H1 (cell line): ENCODE data around the gene LRRIQ3. TPM values are rescaled to one million over a fixed set of nuclear protein-coding genes. Genes with fewer than 3 reads are reported as not detected.

Source experiments
- CTCF ChIA-PET: fragments of 300-600 bp; sonication (Branson Sonifier 250); formaldehyde crosslinking; loops from one replicate; lab custom pipeline; 2021; ENCODE audit not compliant: partially characterized antibody; lab: Charles Lee
- POLR2A ChIA-PET: fragments of 300-600 bp; sonication (Branson Sonifier 250); formaldehyde crosslinking; loops from one replicate; lab custom pipeline; 2021; ENCODE audit warnings: inconsistent platforms; ENCODE audit not compliant: partially characterized antibody; lab: Charles Lee
- DNase-seq, 2 experiments: peaks; one replicate each; pipeline versions ENCODE4 v3.0.0 to v3.0.0-alpha.2; 2010 to 2022; ENCODE audit warnings: low spot score in 2 of 2, low read depth in 1 of 2, mixed read lengths in 1 of 2
- FAIRE-seq: peaks from 2 replicates; lab custom pipeline; 2011; peaks lifted over from hg19 to GRCh38; lab: Jason Lieb, UNC
- H2AFZ ChIP-seq: 2 replicates; pipeline ENCODE4 v1.8.1; 2012; ENCODE audit warnings: low read length, inconsistent platforms
- H2AK5ac ChIP-seq: 2 replicates; pipeline ENCODE4 v1.6.1; 2013; ENCODE audit warnings: low read depth, low read length
- H2BK120ac ChIP-seq: replicated peaks from 2 replicates; pipeline ENCODE3; 2013; ENCODE audit warnings: low read depth, low read length, inconsistent platforms
- H2BK12ac ChIP-seq: 2 replicates; pipeline ENCODE4 v1.6.1; 2013; ENCODE audit warnings: low read depth, low read length
- H2BK15ac ChIP-seq: 2 replicates; pipeline ENCODE4 v1.6.1; 2013; ENCODE audit warnings: low read length
- H2BK20ac ChIP-seq: 2 replicates; pipeline ENCODE4 v1.6.1; 2013; ENCODE audit warnings: low read length
- H2BK5ac ChIP-seq: 2 replicates; pipeline ENCODE4 v1.6.1; 2013; ENCODE audit warnings: low read depth, low read length
- H3K14ac ChIP-seq: 2 replicates; pipeline ENCODE4 v1.6.1; 2013; ENCODE audit warnings: inconsistent platforms; ENCODE audit not compliant: insufficient read length
- H3K18ac ChIP-seq: 2 replicates; pipeline ENCODE4 v1.6.1; 2013; ENCODE audit warnings: low read length; ENCODE audit errors: extremely low read depth
- H3K23ac ChIP-seq: 2 replicates; pipeline ENCODE4 v1.6.1; 2013; ENCODE audit warnings: inconsistent platforms; ENCODE audit not compliant: insufficient read length
- H3K23me2 ChIP-seq: 2 replicates; pipeline ENCODE4 v1.6.1; 2013; ENCODE audit warnings: low read depth, low read length
- H3K27ac ChIP-seq: 2 replicates; pipeline ENCODE4 v1.6.1; 2011; ENCODE audit warnings: low read depth, low read length, inconsistent platforms
- H3K27me3 ChIP-seq, 4 experiments: replicated peaks in 1 of 4; 1 replicate in 1 of 4; 2 replicates in 3 of 4; pipeline versions ENCODE4 v1.6.1 to v1.8.1; 2011 to 2013; ENCODE audit warnings: low read length in 3 of 4, mild to moderate bottlenecking in 3 of 4, inconsistent platforms in 2 of 4, mixed read lengths in 2 of 4, moderate library complexity in 1 of 4; ENCODE audit not compliant: control insufficient read depth in 3 of 4, insufficient read depth in 3 of 4; ENCODE audit errors: extremely low read depth in 1 of 4
- H3K36me3 ChIP-seq, 4 experiments: 2 replicates each; pipeline versions ENCODE4 v1.6.1 to v1.8.1; 2011 to 2013; ENCODE audit warnings: mild to moderate bottlenecking in 4 of 4, low read length in 3 of 4, moderate library complexity in 2 of 4, control low read depth in 1 of 4, inconsistent platforms in 1 of 4; ENCODE audit not compliant: insufficient read depth in 4 of 4, control insufficient read depth in 2 of 4
- H3K4ac ChIP-seq: replicated peaks from 2 replicates; pipeline ENCODE3; 2013; ENCODE audit warnings: low read length, low read depth, mixed read lengths, inconsistent platforms; ENCODE audit not compliant: insufficient read length
- H3K4me1 ChIP-seq, 4 experiments: replicated peaks in 1 of 4; 1 replicate in 1 of 4; 2 replicates in 3 of 4; pipeline versions ENCODE4 v1.6.1 to v1.8.1; 2011 to 2013; ENCODE audit warnings: low read length in 3 of 4, inconsistent platforms in 2 of 4, mixed read lengths in 1 of 4; ENCODE audit not compliant: insufficient read depth in 4 of 4, control insufficient read depth in 3 of 4
- H3K4me2 ChIP-seq, 2 experiments: 2 replicates each; pipeline versions ENCODE4 v1.6.1 to v1.8.1; 2011 to 2013; ENCODE audit warnings: low read depth in 2 of 2, low read length in 2 of 2, control low read depth in 1 of 2, inconsistent platforms in 1 of 2, mild to moderate bottlenecking in 1 of 2; ENCODE audit not compliant: insufficient read depth in 1 of 2
- H3K4me3 ChIP-seq, 4 experiments: fragments of 200-600, 300-600 bp in 1 of 4; sonication (generic), shearing (Covaris generic), sonication (Bioruptor Twin) in 1 of 4; 2 replicates each; pipeline versions ENCODE4 v1.5.1 to v1.8.1; 2011 to 2016; ENCODE audit warnings: low read length in 4 of 4, low read depth in 3 of 4, control low read depth in 2 of 4, inconsistent platforms in 2 of 4, mild to moderate bottlenecking in 2 of 4, mixed read lengths in 1 of 4, moderate library complexity in 1 of 4; ENCODE audit not compliant: insufficient read depth in 2 of 4; ENCODE audit errors: extremely low read depth in 1 of 4
- H3K56ac ChIP-seq: replicated peaks from 2 replicates; pipeline ENCODE3; 2013; ENCODE audit warnings: low read depth, mild to moderate bottlenecking, mixed read lengths, low read length, inconsistent platforms; ENCODE audit not compliant: insufficient read length
- H3K79me1 ChIP-seq: 2 replicates; pipeline ENCODE4 v1.6.1; 2013; ENCODE audit warnings: low read depth, low read length, control low read depth
- H3K79me2 ChIP-seq, 2 experiments: 2 replicates each; pipeline versions ENCODE4 v1.6.1 to v1.8.1; 2012 to 2013; ENCODE audit warnings: low read length in 2 of 2, mild to moderate bottlenecking in 2 of 2, inconsistent platforms in 1 of 2; ENCODE audit not compliant: insufficient read depth in 2 of 2, control insufficient read depth in 1 of 2
- H3K9ac ChIP-seq, 4 experiments: replicated peaks in 1 of 4; 1 replicate in 1 of 4; 2 replicates in 3 of 4; pipeline versions ENCODE4 v1.6.1 to v1.8.1; 2011 to 2013; ENCODE audit warnings: low read depth in 3 of 4, low read length in 3 of 4, control low read depth in 2 of 4, mild to moderate bottlenecking in 2 of 4, moderate library complexity in 2 of 4, inconsistent platforms in 1 of 4; ENCODE audit errors: extremely low read depth in 1 of 4
- H3K9me3 ChIP-seq, 2 experiments: 2 replicates each; pipeline versions ENCODE4 v1.6.1 to v1.8.1; 2012 to 2013; ENCODE audit warnings: mild to moderate bottlenecking in 2 of 2, moderate library complexity in 2 of 2, control low read depth in 1 of 2, inconsistent platforms in 1 of 2, low read depth in 1 of 2, low read length in 1 of 2, mixed read lengths in 1 of 2; ENCODE audit not compliant: insufficient read depth in 2 of 2
- H4K20me1 ChIP-seq, 2 experiments: replicated peaks in 1 of 2; 2 replicates each; pipeline versions ENCODE3 to v1.8.1; 2011 to 2013; ENCODE audit warnings: inconsistent platforms in 2 of 2, low read length in 2 of 2, mild to moderate bottlenecking in 1 of 2; ENCODE audit not compliant: insufficient read depth in 2 of 2, control insufficient read depth in 1 of 2
- H4K5ac ChIP-seq: 2 replicates; pipeline ENCODE4 v1.6.1; 2013; ENCODE audit warnings: low read length, low read depth, mixed read lengths, inconsistent platforms; ENCODE audit not compliant: insufficient read length
- H4K8ac ChIP-seq: 2 replicates; pipeline ENCODE4 v1.8.0; 2013; ENCODE audit warnings: mild to moderate bottlenecking, moderate library complexity, low read length, inconsistent platforms; ENCODE audit not compliant: insufficient read depth; ENCODE audit errors: extremely low read depth
- H4K91ac ChIP-seq: replicated peaks from 2 replicates; pipeline ENCODE3; 2013; ENCODE audit warnings: low read length, mixed read lengths, inconsistent platforms; ENCODE audit not compliant: insufficient read length
- ASH2L ChIP-seq: fragments of 200-600, 300-600 bp; sonication (generic); IDR thresholded peaks from one replicate; pipeline ENCODE4 v1.7.1; 2017; ENCODE audit warnings: low read length
- CHD2 ChIP-seq: IDR thresholded peaks from 2 replicates; pipeline ENCODE4 v1.6.1; 2012; ENCODE audit warnings: low read length, improper control_type of control experiment
- CTBP2 ChIP-seq: IDR thresholded peaks from 2 replicates; pipeline ENCODE4 v1.7.0; 2011; ENCODE audit warnings: borderline replicate concordance, mild to moderate bottlenecking, moderate library complexity, mixed read lengths, low read length; ENCODE audit not compliant: insufficient read depth, insufficient read length
- FOSL1 ChIP-seq: IDR thresholded peaks from 2 replicates; pipeline ENCODE4 v1.6.1; 2011; ENCODE audit warnings: mild to moderate bottlenecking, low read depth, low read length, moderate library complexity; ENCODE audit not compliant: insufficient read depth
- GABPA ChIP-seq: IDR thresholded peaks from 2 replicates; pipeline ENCODE4 v1.6.1; 2011; ENCODE audit warnings: mild to moderate bottlenecking, low read length, moderate library complexity, borderline replicate concordance; ENCODE audit not compliant: insufficient read depth
- HDAC2 ChIP-seq, 2 experiments: fragments of 300-600 bp in 1 of 2; sonication (generic) in 1 of 2; IDR thresholded peaks; 2 replicates each; pipeline ENCODE4 v1.6.1; 2011 to 2012; ENCODE audit warnings: low read depth in 2 of 2, low read length in 2 of 2, mild to moderate bottlenecking in 2 of 2, moderate library complexity in 2 of 2, borderline replicate concordance in 1 of 2, inconsistent platforms in 1 of 2
- KDM5A ChIP-seq: fragments of 200-600 bp; IDR thresholded peaks from 2 replicates; pipeline ENCODE4 v1.7.1; 2012; ENCODE audit warnings: mild to moderate bottlenecking, low read length, inconsistent platforms, mixed read lengths
- POLR2AphosphoS5 ChIP-seq: IDR thresholded peaks from 2 replicates; pipeline ENCODE4 v1.6.1; 2011; ENCODE audit warnings: low read depth, low read length
- SIN3A ChIP-seq, 2 experiments: IDR thresholded peaks in 1 of 2; conservative IDR thresholded peaks in 1 of 2; 2 replicates each; pipeline ENCODE4 v1.6.1; 2011 to 2012; ENCODE audit warnings: low read length in 2 of 2, improper control_type of control experiment in 1 of 2, low read depth in 1 of 2, mild to moderate bottlenecking in 1 of 2
- SIX5 ChIP-seq: IDR thresholded peaks from 2 replicates; pipeline ENCODE4 v1.6.1; 2011; ENCODE audit warnings: mild to moderate bottlenecking, low read depth, low read length
- TCF12 ChIP-seq: IDR thresholded peaks from 2 replicates; pipeline ENCODE4 v1.6.1; 2011; ENCODE audit warnings: low read depth, mild to moderate bottlenecking, low read length
- USF2 ChIP-seq: IDR thresholded peaks from 2 replicates; pipeline ENCODE4 v1.6.1; 2011; ENCODE audit warnings: low read length, improper control_type of control experiment
- WGBS, 2 experiments: shearing (Covaris generic) in 1 of 2; methylation state at CpG; one replicate each; pipeline versions ENCODE4 v1.1.6 to v1.1.7; 2013 to 2015; ENCODE audit warnings: low lambda C conversion rate in 2 of 2, mixed read lengths in 2 of 2, inconsistent platforms in 1 of 2, low coverage in 1 of 2, missing lambda C conversion rate in 1 of 2; ENCODE audit not compliant: insufficient replicate concordance in 2 of 2, insufficient coverage in 1 of 2, insufficient read length in 1 of 2; ENCODE audit errors: extremely low coverage in 1 of 2, missing lambda C conversion rate in 1 of 2; 5-methylcytosine and 5-hydroxymethylcytosine counted together
- polyA plus RNA-seq, 7 experiments: library from polyadenylated mRNA; depleted of rRNA in 3 of 7; stranded (reverse) in 5 of 7; unstranded in 2 of 7; fragments of >200 nt in 5 of 7; fragments of 200-250 nt in 2 of 7; gene quantifications; 1 replicate in 5 of 7; 2 replicates in 1 of 7; 4 replicates in 1 of 7; pipeline versions ENCODE4 v1.2.1 to v1.2.3, GENCODE V29; 2011 to 2013; ENCODE audit warnings: missing spikeins in 2 of 7, mixed read lengths in 2 of 7
- total RNA-seq: library from RNA; stranded (reverse); fragmentation: NEBNext Ultra II Directional; extraction: Animal tissue kit (Norgen Biotek cat#: 25700); gene quantifications from 2 replicates; pipeline ENCODE4 v1.2.1, GENCODE V29; 2021
- TF ChIP-seq, protein P1 (sequence below): IDR thresholded peaks from 2 replicates; pipeline ENCODE4 v1.6.1; 2011; ENCODE audit warnings: low read depth, mild to moderate bottlenecking, low read length; ENCODE audit not compliant: insufficient read depth

Gene LRRIQ3
- total and polyA plus RNA-seq, 2 of the 8 experiments (the other 6 are each of a cell fraction or from before 2014, with no cell fraction given) = 0.08 to 0.19 TPM

DNA sequence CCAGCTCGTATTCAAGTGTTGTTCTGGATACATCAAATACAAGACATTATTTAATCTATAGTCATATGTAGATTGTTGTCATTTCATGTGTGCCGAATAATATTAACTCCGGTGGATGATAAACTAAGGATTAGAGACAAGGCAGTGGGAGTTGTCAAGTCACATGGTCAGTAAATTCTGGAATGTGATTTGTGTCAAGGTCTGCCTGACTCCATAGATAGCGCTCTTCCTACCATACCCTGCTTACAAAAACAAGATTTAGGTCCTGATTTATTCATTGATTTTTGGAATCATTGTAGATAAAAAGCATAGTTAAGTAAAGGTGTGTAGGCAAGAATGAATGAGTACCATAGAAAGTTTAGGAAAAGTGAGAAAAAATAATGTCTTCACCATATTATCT lies 39.8 kb upstream of the LRRIQ3 start:
- Histone ChIP-seq H3K9me3 (no peaks in the 10 kb centered on the region), H3K9ac (no peak overlapping the region), H3K18ac (no peak overlapping the region), H3K36me3 (no peaks in the 10 kb centered on the region), H3K27me3 (peaks cover 0 to 2% (median 0%) of the 10 kb centered on the region in 4 experiments; a peak in 1 of 7 replicates), H3K79me1 (no peaks in the 10 kb centered on the region), H4K20me1 (no peaks in the 10 kb centered on the region), H3K56ac (no peak overlapping the region), H3K79me2 (no peaks in the 10 kb centered on the region), H3K4me2 (no peak overlapping the region), H2AK5ac (no peak overlapping the region), H2BK20ac (no peak overlapping the region), H4K5ac (no peak overlapping the region), H3K23me2 (no peaks in the 10 kb centered on the region; the same call in 1 of the 2 replicates), H2AFZ (no peak overlapping the region), H3K4me1 (no peaks in the 10 kb centered on the region), H2BK5ac (no peak overlapping the region), H2BK12ac (no peak overlapping the region), H3K4ac (no peak overlapping the region), H3K14ac (no peak overlapping the region), H3K4me3 (no peak overlapping the region), H3K27ac (no peak overlapping the region), H2BK15ac (no peak overlapping the region), H4K8ac (no peak overlapping the region), H2BK120ac (no peak overlapping the region), H3K23ac (no peak overlapping the region), H4K91ac (no peak overlapping the region)
- CTCF ChIA-PET = no interaction called here
- DNase-seq = no peak
- POLR2A ChIA-PET = no interaction called here
- no peak for FAIRE-seq
- WGBS, 2 experiments = 96% methylated on average over 4 of the region's 4 CpGs; no CpG with 5 or more reads in 1 of the 2 experiments
- TF ChIP-seq SIX5 (no peak), USF2 (no peak), KDM5A (no peak), GABPA (no peak), CTBP2 (no peak), POLR2AphosphoS5 (no peak), TCF12 (no peak), CHD2 (no peak), SIN3A (conservative IDR thresholded peaks at IDR 0.05 in 1 of 2, IDR thresholded peaks at IDR 0.05 in 1 of 2; ENCODE audit: low read depth in 1 of 2, low read length in 2 of 2) (no peak), HDAC2 (IDR thresholded peaks at IDR 0.05; ENCODE audit: borderline replicate concordance in 1 of 2, low read depth in 2 of 2, low read length in 2 of 2) (no peak), ASH2L (no peak), FOSL1 (no peak)
- TF ChIP-seq, protein P1, sequence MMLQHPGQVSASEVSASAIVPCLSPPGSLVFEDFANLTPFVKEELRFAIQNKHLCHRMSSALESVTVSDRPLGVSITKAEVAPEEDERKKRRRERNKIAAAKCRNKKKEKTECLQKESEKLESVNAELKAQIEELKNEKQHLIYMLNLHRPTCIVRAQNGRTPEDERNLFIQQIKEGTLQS = no peak
